Measurements from ENCODE around the gene FRMD1. TPM values are rescaled to one million over a fixed set of nuclear protein-coding genes. Genes with fewer than 3 reads are reported as not detected.

The FRMD1 gene
- total and polyA plus RNA-seq, 5 experiments from 2014 or later = not detected

DNA sequence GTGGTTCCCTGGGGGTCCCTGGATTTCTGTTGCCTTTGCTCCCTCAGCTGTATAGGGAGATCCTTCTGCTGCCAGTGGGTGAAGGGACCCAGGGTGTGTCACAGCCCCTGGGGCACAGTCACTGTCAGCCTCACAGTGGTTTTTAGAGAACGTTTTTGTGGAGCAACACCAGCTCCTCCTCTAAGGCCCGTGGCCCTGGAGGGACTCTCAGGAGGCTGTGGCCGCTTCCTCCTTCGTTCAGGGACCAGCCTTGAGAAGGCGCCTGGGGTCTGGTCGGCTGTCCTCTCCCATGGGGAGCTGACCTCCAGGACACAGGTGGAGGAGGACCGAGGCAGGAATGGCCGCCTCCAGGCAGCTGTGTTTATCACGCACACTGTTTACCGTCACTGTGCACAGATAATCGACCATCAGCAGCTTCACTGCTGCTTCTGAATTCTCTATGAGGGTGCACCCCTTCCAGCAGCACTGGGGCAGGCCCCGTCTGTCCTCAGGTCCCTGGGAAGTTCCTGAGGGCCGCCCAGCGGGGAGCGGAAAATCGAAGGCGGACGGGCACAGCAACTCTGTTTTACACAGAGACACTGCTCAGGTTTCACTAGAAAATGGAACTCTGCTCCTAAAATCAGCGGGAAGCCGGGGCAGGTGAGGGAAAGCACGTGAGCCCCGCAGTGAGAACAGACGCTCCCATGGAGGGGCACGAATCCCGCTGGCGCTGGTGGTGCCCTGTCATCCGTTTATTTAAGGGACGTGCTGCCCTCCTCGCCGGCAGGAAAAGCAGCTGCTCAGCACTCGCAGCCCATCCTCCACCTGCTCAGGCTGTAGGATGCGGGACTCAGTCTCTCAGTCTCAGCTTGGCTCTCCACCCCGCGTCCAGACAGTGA, 10.4 kb upstream of the FRMD1 start:
- Mint-ChIP-seq H3K4me3 (no peak overlapping the region), H3K27me3 (peaks cover 0 to 3% (median 0%) of the 10 kb centered on the region in 5 donors), H3K27ac (no peak overlapping the region), H3K36me3 (no peaks in the 10 kb centered on the region), H3K4me1 (no peaks in the 10 kb centered on the region), H3K9me3 (peaks cover 0 to 12% (median 2%) of the 10 kb centered on the region in 9 donors)
- DNase-seq = peak in 1 of 10 donors; percentile 44
- no peak for ATAC-seq
- POLR2A ChIA-PET = no interaction called here

DNA sequence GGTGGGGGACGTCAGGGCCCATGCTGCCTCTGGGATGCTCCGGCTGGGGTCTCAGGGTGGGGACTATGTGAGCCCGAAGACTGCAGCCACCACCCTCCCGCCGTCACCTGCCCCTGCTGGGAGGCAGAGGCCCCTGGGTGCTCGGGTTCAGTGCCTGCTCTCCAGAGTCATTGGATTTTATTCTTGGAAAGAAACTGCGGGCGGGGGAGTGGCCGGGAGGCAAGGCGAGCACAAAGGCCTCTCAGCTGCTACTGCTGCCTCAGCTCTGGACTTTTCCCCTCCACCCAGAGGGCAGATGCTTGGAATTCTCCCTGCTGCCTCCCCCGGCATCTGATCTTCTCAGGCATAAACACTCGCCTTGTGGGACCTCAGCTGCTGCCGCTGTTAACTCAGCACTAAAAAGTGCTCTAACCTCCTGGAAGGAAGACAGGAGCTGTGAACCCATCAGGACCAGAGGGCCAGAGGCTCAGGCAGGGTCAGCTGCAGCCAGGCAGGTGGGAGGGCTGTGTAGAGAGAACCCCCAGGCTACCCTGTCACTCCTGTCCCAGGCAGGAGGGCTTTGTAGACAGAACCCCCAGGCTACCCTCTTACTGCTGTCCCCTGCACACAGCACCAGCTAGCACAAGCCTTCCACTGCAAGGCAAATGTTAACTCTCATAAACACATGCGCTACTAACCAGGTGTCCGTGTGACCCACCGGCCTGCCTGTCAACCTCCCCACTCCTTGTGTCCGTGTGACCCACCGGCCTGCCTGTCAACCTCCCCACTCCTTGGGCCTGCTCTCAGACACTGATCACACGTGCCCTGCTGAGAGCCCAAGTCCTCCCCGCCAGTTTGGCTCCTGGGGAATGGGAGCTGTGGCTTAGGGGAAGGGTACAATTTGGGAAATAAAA, 9.4 kb upstream of the FRMD1 start:
- ATAC-seq = no peak
- H3K4me3 Mint-ChIP-seq = no peak overlapping the region
- no peak overlapping the region for H3K27ac Mint-ChIP-seq
- H3K36me3 Mint-ChIP-seq = no peaks in the 10 kb centered on the region
- POLR2A ChIA-PET = no interaction called here
- H3K9me3 Mint-ChIP-seq = peaks cover 0 to 12% (median 2%) of the 10 kb centered on the region in 9 donors
- H3K27me3 Mint-ChIP-seq = peaks cover 0 to 3% (median 0%) of the 10 kb centered on the region in 5 donors
- H3K4me1 Mint-ChIP-seq = no peaks in the 10 kb centered on the region
- peak in 1 of 10 donors; percentile 30 for DNase-seq

DNA sequence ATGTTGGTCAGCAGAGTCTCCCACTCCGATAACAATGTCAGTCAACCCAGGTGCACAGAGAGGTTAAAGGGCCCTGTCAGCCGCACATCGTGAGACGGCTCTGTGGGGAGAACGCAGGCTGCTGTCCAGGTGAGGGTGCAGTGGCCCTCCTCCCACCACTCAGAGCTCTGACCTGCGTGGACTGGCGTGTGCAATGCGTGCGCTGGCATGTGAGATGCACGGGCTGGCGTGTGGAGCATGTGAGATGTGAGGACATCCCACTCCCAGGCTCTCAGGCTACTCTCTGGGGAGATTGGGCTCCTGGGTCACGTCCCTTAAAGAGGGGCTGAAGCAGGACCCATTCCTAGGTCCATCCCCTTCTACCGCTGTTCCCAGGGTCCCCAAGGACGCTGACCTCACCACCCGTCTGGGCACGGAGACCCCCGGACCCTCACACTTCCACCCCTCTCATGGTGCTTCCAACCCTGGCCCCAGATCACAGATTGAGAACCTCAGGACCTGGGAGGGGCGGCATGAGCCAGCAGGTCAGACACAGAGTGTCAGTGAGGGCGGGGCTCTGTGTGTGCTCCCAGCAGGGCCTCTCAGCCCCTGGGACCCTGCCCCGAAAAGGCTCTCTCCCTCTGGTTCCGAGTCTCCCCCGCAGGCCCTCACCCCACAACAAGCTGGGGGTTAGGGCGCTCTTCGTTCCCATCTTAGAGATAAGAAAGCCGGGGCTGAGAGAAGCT, 8.6 kb upstream of the FRMD1 start:
- Mint-ChIP-seq H3K9me3 (peaks cover 0 to 9% (median 2%) of the 10 kb centered on the region in 9 donors), H3K4me1 (no peaks in the 10 kb centered on the region), H3K27ac (no peak overlapping the region), H3K27me3 (peaks cover 0 to 3% (median 0%) of the 10 kb centered on the region in 5 donors), H3K36me3 (no peaks in the 10 kb centered on the region), H3K4me3 (no peak overlapping the region)
- POLR2A ChIA-PET = no interaction called here
- ATAC-seq (no peak), DNase-seq (no peak)

DNA sequence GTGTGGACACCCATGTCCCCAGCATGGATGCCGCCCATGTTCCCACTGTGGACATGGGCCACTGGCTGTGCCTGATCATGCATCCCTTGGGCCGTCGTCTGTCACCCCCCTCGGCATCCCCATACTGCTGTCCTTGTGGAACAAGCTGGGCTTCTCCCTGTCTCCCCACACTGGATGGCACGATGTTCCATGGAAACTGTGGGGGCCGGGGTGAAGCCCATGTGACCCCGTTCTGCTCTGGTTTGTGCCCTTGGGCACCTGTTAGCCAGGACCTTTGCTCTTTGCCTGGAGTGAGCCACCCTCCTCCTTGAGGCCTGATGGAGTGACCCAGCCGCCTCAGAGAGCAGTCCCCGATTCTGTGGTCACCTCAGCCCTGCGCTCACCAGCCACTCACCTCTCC, 7.6 kb upstream of the FRMD1 start:
- DNase-seq (no peak), ATAC-seq (no peak)
- Mint-ChIP-seq H3K27me3 (peaks cover 0 to 3% (median 0%) of the 10 kb centered on the region in 5 donors), H3K4me3 (no peak overlapping the region), H3K9me3 (no peaks in the 10 kb centered on the region), H3K27ac (no peak overlapping the region), H3K4me1 (no peaks in the 10 kb centered on the region), H3K36me3 (no peaks in the 10 kb centered on the region)
- POLR2A ChIA-PET = no interaction called here

DNA sequence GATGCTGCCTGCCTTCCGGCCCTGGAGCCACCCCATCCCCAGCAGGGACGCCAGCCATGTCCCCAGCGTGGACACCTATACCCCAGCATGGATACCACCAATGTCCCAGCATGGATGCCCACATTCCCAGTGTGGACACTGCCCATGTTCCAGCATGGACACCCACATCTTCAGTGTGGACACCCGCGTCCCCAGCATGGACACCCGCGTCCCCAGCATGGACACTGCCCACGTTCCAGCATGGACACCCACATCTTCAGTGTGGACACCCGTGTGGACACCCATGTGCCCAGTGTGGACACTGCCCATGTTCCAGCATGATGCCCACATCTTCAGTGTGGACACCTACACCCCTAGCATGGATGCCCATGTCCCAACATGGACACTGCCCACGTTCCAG, 7.1 kb upstream of the FRMD1 start:
- Mint-ChIP-seq H3K27me3 (peaks cover 0 to 3% (median 0%) of the 10 kb centered on the region in 5 donors), H3K4me1 (no peaks in the 10 kb centered on the region), H3K27ac (no peak overlapping the region), H3K9me3 (no peaks in the 10 kb centered on the region), H3K4me3 (no peak overlapping the region), H3K36me3 (no peaks in the 10 kb centered on the region)
- ATAC-seq = no peak
- POLR2A ChIA-PET = no interaction called here
- DNase-seq = no peak

DNA sequence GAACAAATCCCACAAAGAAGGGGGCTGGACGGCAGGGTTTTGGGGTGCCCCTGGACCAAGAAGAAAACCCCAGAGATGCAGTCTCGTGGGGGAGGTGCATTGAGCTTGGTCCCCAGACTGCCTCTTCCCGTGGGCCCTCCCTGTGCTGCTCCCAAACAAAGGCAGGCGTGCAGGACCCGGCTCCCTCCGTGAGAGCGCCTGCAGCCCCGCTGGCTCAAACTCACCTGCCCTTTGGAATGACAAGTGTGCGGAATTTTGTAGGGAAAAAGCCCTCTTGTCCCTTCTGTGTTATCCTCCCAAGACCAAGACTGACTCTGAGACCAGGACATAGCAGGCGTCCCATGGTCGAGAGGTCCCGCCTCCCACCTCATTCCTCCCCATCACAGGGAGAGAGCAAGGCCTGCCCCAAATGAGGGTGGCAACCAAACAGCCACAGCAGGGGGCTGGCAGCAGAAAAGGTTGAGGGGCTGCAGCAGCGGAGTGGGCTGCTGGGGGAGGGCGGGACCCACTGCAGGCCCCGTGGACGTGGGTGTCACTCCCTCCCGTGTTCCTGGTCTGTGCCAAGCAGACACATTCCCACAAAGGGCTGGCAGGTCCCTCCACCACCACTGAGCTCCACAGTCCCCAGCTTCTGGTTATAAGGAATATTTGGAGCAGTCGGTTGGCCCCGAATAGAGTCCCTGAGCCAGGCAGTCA, 5.6 kb upstream of the FRMD1 start:
- DNase-seq = no peak
- H3K9me3 Mint-ChIP-seq = no peaks in the 10 kb centered on the region
- POLR2A ChIA-PET = no interaction called here

DNA sequence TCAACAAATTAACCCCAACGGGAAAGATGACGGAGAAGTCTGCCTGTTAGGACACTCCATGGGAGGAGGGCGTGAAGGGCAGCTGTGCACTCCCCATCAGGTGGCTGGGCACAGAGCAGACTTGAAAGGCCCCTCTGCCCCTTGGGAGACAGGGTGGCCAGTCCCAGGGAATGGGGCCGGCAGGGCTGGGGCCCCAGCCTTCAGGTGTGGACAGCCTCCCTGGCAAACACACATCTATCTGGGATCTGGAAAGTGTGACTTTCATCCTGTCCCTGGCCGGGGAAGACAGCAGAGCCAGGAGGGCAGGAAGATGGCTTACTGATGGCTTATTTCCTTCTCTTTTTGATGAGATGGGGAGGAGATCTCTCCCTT, 4.5 kb upstream of the FRMD1 start:
- Mint-ChIP-seq H3K36me3 (no peaks in the 10 kb centered on the region), H3K27me3 (no peaks in the 10 kb centered on the region), H3K9me3 (no peaks in the 10 kb centered on the region), H3K4me3 (no peak overlapping the region), H3K4me1 (no peaks in the 10 kb centered on the region), H3K27ac (no peak overlapping the region)
- POLR2A ChIA-PET = no interaction called here
- no peak for ATAC-seq
- DNase-seq = no peak

More for the DNA sequence above, 5.6 kb upstream of the FRMD1 start:
- no peaks in the 10 kb centered on the region for H3K4me1 Mint-ChIP-seq
- no peaks in the 10 kb centered on the region for H3K27me3 Mint-ChIP-seq
- H3K27ac Mint-ChIP-seq = no peak overlapping the region
- ATAC-seq = no peak
- H3K4me3 Mint-ChIP-seq = no peak overlapping the region
- H3K36me3 Mint-ChIP-seq = no peaks in the 10 kb centered on the region

DNA sequence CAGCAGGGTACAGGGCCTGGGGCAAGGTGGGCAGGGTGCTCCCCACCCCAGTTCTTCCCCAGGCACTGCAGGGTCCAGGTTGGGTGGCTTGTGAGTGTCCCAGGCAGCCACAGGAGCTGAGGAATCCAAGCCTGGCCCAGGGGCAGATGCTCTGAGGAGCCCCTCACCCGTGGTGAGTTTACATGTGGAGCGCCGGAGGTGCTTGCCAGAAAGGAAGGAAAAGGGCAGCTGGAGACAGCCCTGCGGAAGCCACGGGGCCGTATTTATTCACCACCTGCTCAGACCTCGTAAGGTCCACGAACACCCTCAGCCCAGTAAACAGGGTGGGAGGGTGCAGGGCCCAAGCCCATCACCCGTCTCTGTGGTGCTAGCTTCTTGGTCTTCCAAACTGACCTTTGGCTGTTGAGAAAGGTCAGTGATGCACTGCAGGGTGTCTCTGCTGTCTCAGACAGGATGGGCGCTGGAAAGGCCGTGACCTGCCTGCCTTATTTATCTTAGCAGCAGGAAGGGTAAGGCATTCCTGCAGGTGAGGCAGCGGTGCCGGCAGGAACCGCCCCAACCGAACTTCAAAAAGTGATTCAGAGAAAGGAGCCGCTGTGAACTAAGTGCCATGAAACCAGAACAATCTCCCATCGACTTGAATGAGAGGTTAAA, 4.0 kb upstream of the FRMD1 start:
- Mint-ChIP-seq H3K27ac (no peak overlapping the region), H3K9me3 (no peaks in the 10 kb centered on the region), H3K27me3 (peaks cover 0 to under 1% (median 0%) of the 10 kb centered on the region in 5 donors), H3K36me3 (no peaks in the 10 kb centered on the region), H3K4me1 (no peaks in the 10 kb centered on the region), H3K4me3 (no peak overlapping the region)
- no peak for ATAC-seq
- POLR2A ChIA-PET = no interaction called here
- no peak for DNase-seq

DNA sequence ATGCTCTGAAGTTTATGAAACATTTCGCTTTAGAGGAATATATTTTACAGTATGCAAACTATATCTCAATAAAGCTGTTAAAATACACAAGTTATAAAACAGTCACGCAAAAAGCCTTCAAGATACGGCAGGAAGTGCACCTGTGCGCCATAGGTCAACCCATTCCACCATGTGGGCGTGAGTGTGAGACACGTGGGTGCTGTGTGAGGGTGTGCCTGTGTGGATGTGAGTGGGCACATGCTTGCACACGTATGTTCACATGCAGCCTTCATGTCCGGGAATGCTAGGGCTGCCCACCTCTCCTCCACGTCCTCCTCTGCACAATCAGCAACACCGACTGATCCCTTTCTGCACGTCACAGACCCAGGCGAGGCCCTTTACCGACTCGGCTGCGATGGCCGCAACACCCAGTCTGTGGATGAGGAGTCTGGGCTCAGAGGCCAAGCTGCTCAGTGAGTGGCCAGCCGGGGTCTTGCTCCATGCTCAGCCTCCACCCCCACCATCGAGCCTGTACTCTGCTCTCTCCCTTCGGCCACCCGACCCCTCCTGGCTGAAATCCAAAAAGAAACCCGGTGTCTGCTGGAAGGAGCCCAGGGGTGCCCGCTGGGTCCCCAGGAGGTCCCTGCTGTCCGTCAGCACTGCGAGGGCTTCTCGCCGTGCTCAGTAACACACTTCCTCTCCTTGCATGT, 3.0 kb upstream of the FRMD1 start:
- no peak overlapping the region for H3K4me3 Mint-ChIP-seq
- H3K36me3 Mint-ChIP-seq = no peaks in the 10 kb centered on the region
- H3K27me3 Mint-ChIP-seq = peaks cover 0 to 1% (median 0%) of the 10 kb centered on the region in 5 donors
- POLR2A ChIA-PET = no interaction called here
- no peaks in the 10 kb centered on the region for H3K9me3 Mint-ChIP-seq
- DNase-seq (no peak), ATAC-seq (no peak)
- no peaks in the 10 kb centered on the region for H3K4me1 Mint-ChIP-seq
- H3K27ac Mint-ChIP-seq = no peak overlapping the region

DNA sequence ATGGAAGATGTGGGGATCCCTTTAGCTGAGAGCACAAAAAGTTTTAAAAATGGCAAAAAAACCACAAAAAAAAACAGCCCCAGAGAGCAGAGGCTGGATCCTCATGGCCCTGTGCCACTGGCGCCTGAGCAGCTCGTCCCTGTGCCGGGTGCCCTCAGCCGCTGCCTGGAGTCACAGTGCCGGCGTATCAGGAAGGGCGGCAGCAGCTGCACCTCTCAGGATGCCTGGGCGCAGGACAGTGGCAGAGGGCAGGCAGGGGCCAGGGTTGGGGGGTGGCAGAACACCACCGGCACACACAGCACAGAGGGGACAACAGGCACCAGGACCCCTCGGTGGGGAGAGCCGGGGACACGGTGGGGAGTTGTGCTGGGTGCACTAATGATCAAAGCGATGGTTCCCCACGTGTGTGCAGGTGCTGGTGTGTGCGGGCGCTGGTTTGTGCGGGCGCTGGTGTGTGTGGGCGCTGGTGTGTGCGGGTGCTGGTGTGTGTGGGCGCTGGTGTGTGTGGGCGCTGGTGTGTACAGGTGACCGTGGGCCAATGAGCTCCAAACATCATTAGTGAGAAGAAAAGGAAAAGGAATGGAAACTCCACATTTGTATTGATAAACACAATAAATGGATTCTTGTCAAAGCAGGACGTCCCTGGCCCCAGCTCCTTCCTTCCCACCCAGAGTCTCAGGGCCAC, 1.5 kb upstream of the FRMD1 start:
- Mint-ChIP-seq H3K4me1 (no peaks in the 10 kb centered on the region), H3K9me3 (no peaks in the 10 kb centered on the region), H3K27me3 (peaks cover 0 to 1% (median 0%) of the 10 kb centered on the region in 5 donors), H3K27ac (no peak overlapping the region), H3K36me3 (no peaks in the 10 kb centered on the region), H3K4me3 (no peak overlapping the region)
- POLR2A ChIA-PET = no interaction called here
- ATAC-seq (no peak), DNase-seq (no peak)

DNA sequence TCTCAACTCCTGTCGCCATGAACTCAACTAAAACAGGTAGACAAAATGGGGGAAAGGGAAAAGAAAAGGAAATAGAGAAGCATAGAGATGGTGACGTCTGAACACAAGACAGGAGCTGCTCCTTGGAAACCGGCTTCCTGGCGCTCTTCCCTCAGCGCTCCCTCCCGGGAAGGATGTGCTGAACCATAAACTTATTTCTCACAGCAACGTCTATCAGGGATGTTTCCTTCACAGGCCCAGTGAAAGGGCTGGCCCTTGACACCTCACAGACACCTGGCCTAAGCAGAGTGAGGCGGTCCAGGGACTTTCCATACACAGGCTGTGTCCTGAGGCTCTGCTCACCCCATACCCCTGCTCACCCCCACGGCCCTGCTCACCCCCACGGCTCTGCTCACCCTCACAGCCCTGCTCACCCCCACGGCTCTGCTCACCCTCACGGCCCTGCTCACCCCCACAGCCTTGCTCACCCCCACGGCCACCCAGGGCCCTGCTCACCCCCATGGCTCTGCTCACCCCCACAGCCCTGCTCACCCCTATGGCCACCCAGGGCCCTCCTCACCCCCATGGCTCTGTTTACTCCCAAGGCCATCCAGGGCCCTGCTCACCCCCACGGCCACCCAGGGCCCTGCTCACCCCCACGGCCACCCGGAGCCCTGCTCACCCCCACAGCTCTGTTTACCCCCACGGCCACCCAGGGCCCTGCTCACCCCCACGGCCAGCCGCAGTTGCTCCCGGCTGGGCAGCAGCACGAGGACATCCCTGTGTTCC, 653 bp downstream of the FRMD1 start:
- no peaks in the 10 kb centered on the region for H3K36me3 Mint-ChIP-seq
- peaks cover 0 to 1% (median 0%) of the 10 kb centered on the region in 5 donors for H3K27me3 Mint-ChIP-seq
- no peak overlapping the region for H3K4me3 Mint-ChIP-seq
- DNase-seq (no peak), ATAC-seq (no peak)
- POLR2A ChIA-PET = no interaction called here
- H3K9me3 Mint-ChIP-seq = no peaks in the 10 kb centered on the region
- no peaks in the 10 kb centered on the region for H3K4me1 Mint-ChIP-seq
- no peak overlapping the region for H3K27ac Mint-ChIP-seq
